Lower lobe of right lung (tissue), 2 donors: ENCODE results near the gene PLD6. TPM values are rescaled to one million over a fixed set of nuclear protein-coding genes. Genes with fewer than 3 reads are reported as not detected.
"Not testable (repeated sequence)": the region's sequence is repeated elsewhere in the genome, so short reads cannot be mapped to it uniquely, and the experiment has no call there.

ENCODE experiments used
- ATAC-seq, 2 donors: fragments of 200-7000 bp; cut with Tn5 transposase; one replicate each; pipeline ENCODE4 v1.9.1; 2020 to 2022; ENCODE audit warnings: mild to moderate bottlenecking in 2 of 2, moderate library complexity in 2 of 2
- DNase-seq: peaks from one replicate; pipeline ENCODE4 v3.0.0-alpha.2; 2020
- H3K27ac ChIP-seq: fragments of 200-600 bp; one replicate; pipeline ENCODE4 v1.8.0; 2022
- H3K27me3 ChIP-seq: fragments of 200-600 bp; one replicate; pipeline ENCODE4 v1.8.0; 2022; ENCODE audit warnings: low read depth
- H3K36me3 ChIP-seq: fragments of 200-600 bp; one replicate; pipeline ENCODE4 v1.8.0; 2022; ENCODE audit warnings: mild to moderate bottlenecking
- H3K4me1 ChIP-seq: fragments of 200-600 bp; one replicate; pipeline ENCODE4 v1.8.0; 2022
- H3K4me3 ChIP-seq: fragments of 200-600 bp; one replicate; pipeline ENCODE4 v1.8.0; 2022; ENCODE audit warnings: mild to moderate bottlenecking
- H3K9me3 ChIP-seq: fragments of 200-600 bp; one replicate; pipeline ENCODE4 v1.8.0; 2022
- intact Hi-C: fragments of 100-400 bp; cut with DNase I; formaldehyde crosslinking; loops from one replicate; pipeline ENCODE4 v1.11.0; 2022
- total RNA-seq: library from RNA; stranded (reverse); fragmentation: NEBNext Ultra II Directional; extraction: Animal tissue kit (Norgen Biotek cat#: 25700); gene quantifications from one replicate; pipeline ENCODE4 v1.2.1, GENCODE V29; 2021
- TF ChIP-seq, protein P1 (sequence below): fragments of 200-600 bp; IDR thresholded peaks from one replicate; pipeline ENCODE4 v1.8.0; 2022; ENCODE audit warnings: antibody characterized with exemption, mild to moderate bottlenecking
- donor health status: DM: no; HTN: yes; CAD: no; lungs with severe emphysema.

PLD6 gene
- total RNA-seq, 1 donor from 2014 or later: 3.8 TPM

DNA sequence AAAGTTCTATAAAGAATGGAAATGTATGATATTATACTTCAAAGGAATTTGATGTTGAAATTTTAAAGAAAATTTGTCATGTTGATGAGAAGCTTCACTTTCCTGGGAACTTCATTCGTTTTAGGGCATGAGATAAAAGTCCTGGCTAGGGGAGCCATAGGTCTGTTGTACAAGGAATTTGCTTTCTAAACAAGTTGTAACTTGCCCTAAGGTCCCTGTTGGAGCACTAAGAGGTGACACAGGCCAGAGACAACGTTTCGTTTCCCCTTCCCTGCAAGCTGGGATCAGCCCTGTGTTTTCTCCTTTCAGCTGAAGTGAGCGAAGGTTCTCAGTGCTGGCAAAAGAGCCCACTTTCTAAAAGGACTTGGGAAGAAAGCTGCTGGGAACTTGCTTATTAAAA is 16.6 kb downstream of the PLD6 start:
- peaks cover 35% of the 10 kb centered on the region for H3K36me3 ChIP-seq
- no peak for DNase-seq
- no peaks in the 10 kb centered on the region for H3K27me3 ChIP-seq
- H3K4me1 ChIP-seq: peaks cover 51% of the 10 kb centered on the region
- intact Hi-C loops: no loop called here
- no peak overlapping the region for H3K4me3 ChIP-seq
- TF ChIP-seq, protein P1, sequence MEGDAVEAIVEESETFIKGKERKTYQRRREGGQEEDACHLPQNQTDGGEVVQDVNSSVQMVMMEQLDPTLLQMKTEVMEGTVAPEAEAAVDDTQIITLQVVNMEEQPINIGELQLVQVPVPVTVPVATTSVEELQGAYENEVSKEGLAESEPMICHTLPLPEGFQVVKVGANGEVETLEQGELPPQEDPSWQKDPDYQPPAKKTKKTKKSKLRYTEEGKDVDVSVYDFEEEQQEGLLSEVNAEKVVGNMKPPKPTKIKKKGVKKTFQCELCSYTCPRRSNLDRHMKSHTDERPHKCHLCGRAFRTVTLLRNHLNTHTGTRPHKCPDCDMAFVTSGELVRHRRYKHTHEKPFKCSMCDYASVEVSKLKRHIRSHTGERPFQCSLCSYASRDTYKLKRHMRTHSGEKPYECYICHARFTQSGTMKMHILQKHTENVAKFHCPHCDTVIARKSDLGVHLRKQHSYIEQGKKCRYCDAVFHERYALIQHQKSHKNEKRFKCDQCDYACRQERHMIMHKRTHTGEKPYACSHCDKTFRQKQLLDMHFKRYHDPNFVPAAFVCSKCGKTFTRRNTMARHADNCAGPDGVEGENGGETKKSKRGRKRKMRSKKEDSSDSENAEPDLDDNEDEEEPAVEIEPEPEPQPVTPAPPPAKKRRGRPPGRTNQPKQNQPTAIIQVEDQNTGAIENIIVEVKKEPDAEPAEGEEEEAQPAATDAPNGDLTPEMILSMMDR: no peak
- H3K9me3 ChIP-seq: no peaks in the 10 kb centered on the region
- ATAC-seq: no peak
- H3K27ac ChIP-seq: no peak overlapping the region

DNA sequence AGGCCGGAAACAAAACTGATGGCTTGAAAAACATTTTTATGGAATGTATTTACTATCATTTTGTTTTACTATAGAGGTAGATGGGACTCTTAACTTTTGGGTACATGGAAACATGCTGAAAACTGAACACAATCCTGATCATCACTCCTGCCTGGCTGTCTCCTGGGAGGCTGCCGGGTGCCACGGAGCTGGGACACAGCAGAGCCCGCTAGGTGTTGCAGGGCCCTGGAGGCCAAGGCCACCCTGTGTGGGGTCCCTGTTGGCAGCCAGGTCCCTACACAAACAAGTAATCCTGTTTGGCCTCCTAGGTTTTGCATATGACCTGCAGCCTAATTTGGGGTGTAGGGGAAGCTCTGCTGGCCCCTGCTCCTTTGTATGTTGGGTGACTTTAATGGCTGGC is 17.5 kb downstream of the PLD6 start:
- no peak for ATAC-seq

DNA sequence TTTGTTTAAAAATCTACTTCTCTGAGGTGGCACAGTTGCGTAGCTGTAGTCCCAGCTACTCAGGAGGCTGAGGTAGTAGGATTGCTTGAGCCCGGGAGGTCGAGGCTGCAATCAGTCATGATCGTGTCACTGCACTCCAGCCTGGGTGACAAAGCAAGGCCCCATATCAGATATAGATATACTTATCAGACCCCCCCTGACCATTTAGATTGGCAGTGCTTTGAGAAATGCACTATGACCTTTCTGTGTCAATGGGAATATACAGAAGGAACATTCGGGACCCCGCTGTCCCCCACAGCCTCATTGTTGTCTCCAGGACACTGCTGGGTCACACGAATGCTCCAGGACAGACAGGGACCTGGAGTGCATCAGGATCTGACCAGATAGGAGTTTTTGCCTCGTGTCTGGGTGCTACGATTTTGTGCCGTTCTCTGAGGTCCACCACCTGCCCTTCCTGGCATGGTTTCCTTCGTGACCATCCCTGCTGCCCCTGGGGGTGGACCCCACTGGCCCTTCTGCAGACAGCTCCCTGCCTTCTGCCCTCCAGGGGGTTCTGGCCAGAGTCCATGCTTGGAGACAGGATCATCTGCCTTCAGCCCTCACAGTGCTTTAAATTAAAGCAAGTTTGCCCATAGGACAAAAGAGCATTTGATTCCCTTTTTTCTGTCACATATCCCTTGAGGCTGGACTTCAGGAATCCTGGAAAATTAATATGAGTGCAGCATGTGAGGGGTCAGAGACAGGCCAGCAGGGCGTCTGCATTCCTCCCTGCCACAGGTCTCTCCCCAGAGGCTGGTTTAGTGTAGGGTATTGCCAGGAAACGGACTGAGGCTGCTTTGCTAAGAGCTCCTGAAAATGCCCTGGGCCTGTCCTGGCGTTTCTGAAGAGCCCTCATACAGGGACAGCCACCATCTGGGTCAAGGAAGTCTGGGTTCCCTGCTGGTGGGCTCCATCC is 19.3 kb downstream of the PLD6 start:
- Histone ChIP-seq H3K4me3 (no peak overlapping the region), H3K27ac (peak overlapping the region; percentile 37), H3K9me3 (no peaks in the 10 kb centered on the region), H3K36me3 (peaks cover 62% of the 10 kb centered on the region), H3K27me3 (no peaks in the 10 kb centered on the region), H3K4me1 (peaks cover 56% of the 10 kb centered on the region)
- TF ChIP-seq, protein P1: no peak
- intact Hi-C loops: no loop called here
- peak; percentile 6 to 39 for ATAC-seq
- no peak for DNase-seq

More for the DNA sequence above, 17.5 kb downstream of the PLD6 start:
- TF ChIP-seq, protein P1: no peak
- Histone ChIP-seq H3K36me3 (peaks cover 44% of the 10 kb centered on the region), H3K9me3 (no peaks in the 10 kb centered on the region), H3K27me3 (no peaks in the 10 kb centered on the region), H3K27ac (no peak overlapping the region), H3K4me3 (no peak overlapping the region), H3K4me1 (peaks cover 59% of the 10 kb centered on the region)
- intact Hi-C loops: no loop called here
- DNase-seq: no peak

DNA sequence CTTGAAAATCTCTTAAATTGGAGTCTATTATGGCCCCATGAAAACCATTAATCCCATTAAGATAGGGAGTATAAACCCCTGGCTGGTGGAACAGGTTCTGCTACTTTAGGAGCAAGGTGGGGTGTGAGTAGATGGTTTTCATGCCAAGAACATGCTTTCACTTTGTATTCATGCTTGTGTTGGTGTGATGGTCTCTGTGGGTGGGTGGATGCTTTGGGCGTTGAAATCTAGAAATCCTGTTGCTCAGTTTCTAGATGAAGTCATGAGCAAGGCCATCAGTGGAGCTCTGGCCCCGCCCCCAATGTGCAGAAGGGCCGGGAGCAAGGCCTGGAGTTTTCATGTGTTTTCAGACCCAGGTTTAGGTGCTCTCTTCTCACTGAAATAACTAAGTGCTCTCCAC is 20.1 kb downstream of the PLD6 start:
- intact Hi-C loops: no loop called here
- Histone ChIP-seq H3K36me3 (peaks cover 64% of the 10 kb centered on the region), H3K27me3 (no peaks in the 10 kb centered on the region), H3K9me3 (no peaks in the 10 kb centered on the region), H3K27ac (peak overlapping the region; percentile 37), H3K4me1 (peaks cover 48% of the 10 kb centered on the region), H3K4me3 (no peak overlapping the region)
- peak; percentile 67 for DNase-seq
- TF ChIP-seq, protein P1: no peak
- peak; percentile 57 to 78 for ATAC-seq

DNA sequence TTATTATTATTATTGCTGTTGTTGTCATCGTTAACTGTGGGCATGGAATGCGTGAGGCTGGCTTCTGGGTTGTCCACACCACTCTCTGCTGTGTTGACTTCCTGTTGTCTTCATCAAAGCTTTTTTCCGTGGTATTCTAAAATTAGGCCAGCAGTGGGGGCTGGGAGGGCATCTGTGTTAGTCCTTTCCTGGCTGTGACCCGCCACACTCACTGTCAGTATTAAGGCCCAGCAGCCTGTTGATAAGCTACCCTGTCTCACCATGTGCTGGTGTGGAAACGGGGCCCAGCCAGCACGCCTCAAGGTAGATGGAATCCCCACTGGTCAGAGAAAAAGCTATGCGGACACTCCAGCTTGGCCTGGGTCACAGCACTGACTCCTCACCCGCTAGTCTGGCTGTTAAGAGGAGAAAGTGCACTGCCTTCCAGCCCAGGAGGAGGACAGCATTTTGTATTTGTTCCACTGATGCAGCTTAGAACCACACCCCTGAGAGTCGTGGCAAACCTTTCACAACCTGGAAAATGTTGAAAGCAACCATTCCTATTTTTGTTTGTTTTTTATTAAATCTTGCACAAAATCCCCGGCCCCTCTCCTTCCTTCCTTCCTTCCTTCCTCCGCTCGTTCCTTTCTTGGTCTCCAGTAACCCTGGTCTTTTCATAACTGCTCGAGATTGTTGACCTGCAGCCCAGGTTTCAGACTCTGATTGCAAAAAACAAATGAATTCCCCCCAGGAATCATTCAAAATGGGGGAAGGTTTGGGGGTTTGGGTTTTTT is 21.0 kb downstream of the PLD6 start:
- intact Hi-C loops, H3K27ac ChIP-seq, H3K4me3 ChIP-seq, H3K9me3 ChIP-seq, DNase-seq, H3K27me3 ChIP-seq, ATAC-seq: not testable (repeated sequence)
- peaks cover 72% of the 10 kb centered on the region for H3K36me3 ChIP-seq
- H3K4me1 ChIP-seq: peaks cover 43% of the 10 kb centered on the region
